ENCODE measurements around the gene MAP3K6.
"Not testable (repeated sequence)": the region's sequence is repeated elsewhere in the genome, so short reads cannot be mapped to it uniquely, and the experiment has no call there.

The MAP3K6 gene

GRCh38 chr1:27397110-27397509, 30.3 kb upstream of the MAP3K6 start:
- DNase-seq: no peak

- peak; percentile 64 for DNase-seq
These were observed 28.9 kb upstream of the MAP3K6 start for GRCh38 chr1:27395441-27396195.

GRCh38 chr1:27394925-27395324, 28.2 kb upstream of the MAP3K6 start:
- DNase-seq: no peak

- no peak for DNase-seq
These were observed 27.5 kb upstream of the MAP3K6 start for GRCh38 chr1:27394282-27394658.

- DNase-seq: no peak
These were observed 27.0 kb upstream of the MAP3K6 start for GRCh38 chr1:27393641-27394281.

GRCh38 chr1:27392778-27393635, 26.2 kb upstream of the MAP3K6 start:
- no peak for DNase-seq

- peak; percentile 90 for DNase-seq
These were observed 25.5 kb upstream of the MAP3K6 start, which contains the start of gene GPR3 for GRCh38 chr1:27392096-27392777. GPR3 (plus strand) TSS chr1:27392622; CDS start chr1:27393799, 1,177 bp downstream.

- DNase-seq: no peak
These were observed 24.8 kb upstream of the MAP3K6 start for GRCh38 chr1:27391511-27392095.

- peak; percentile 64 for DNase-seq
These were observed 21.7 kb upstream of the MAP3K6 start for GRCh38 chr1:27388337-27389005.

GRCh38 chr1:27384797-27385196, 18.0 kb upstream of the MAP3K6 start:
- DNase-seq: not testable (repeated sequence)

- DNase-seq: no peak
These were observed 16.9 kb upstream of the MAP3K6 start for GRCh38 chr1:27383661-27384060.

- DNase-seq: no peak
These were observed 16.4 kb upstream of the MAP3K6 start, which contains the start of gene CD164L2 for GRCh38 chr1:27383039-27383605. CD164L2 (minus strand) TSS chr1:27383333; CDS start chr1:27383239, 94 bp downstream.

- no peak for DNase-seq
These were observed 15.4 kb upstream of the MAP3K6 start for GRCh38 chr1:27381969-27382762.

GRCh38 chr1:27380766-27381733, 14.3 kb upstream of the MAP3K6 start:
- no peak for DNase-seq

GRCh38 chr1:27380224-27380623, 13.5 kb upstream of the MAP3K6 start:
- no peak for DNase-seq

GRCh38 chr1:27379564-27380122, 12.9 kb upstream of the MAP3K6 start:
- DNase-seq: no peak

- no peak for DNase-seq
These were observed 11.2 kb upstream of the MAP3K6 start for GRCh38 chr1:27377760-27378495.
